Measurements from ENCODE around the gene TOLLIP.

GRCh38 chr11:1261241-1262071, 48.0 kb downstream of the TOLLIP start:
- no peak for TF ChIP-seq CTCF (IDR thresholded peaks at IDR 0.05)
- TF ChIP-seq POLR2A (IDR thresholded peaks at IDR 0.05) = no peak

Measured in right lobe of liver (tissue), 4 donors.